B cell (primary cell): Measurements from ENCODE around the gene CLCN1. TPM values are rescaled to one million over a fixed set of nuclear protein-coding genes. Genes with fewer than 3 reads are reported as not detected.

Experiments
- ATAC-seq: fragments of 200-7000 bp; cut with Tn5 transposase; one replicate; pipeline ENCODE4 v1.10.0; 2021; ENCODE audit warnings: low read depth, mild to moderate bottlenecking, moderate number of reproducible peaks, moderate library complexity
- CTCF ChIA-PET: fragments of 350-600 bp; sonication (Branson Sonifier 250); formaldehyde crosslinking; loops from one replicate; lab custom pipeline; 2021; ENCODE audit warnings: antibody characterized with exemption, inconsistent platforms; lab: Charles Lee
- POLR2A ChIA-PET: fragments of 350-600 bp; sonication (Branson Sonifier 250); formaldehyde crosslinking; loops from one replicate; lab custom pipeline; 2021; ENCODE audit warnings: antibody characterized with exemption; lab: Charles Lee
- DNase-seq: peaks from one replicate; pipeline ENCODE4 v3.0.0; 2013
- H2AFZ ChIP-seq: 2 replicates; pipeline ENCODE4 v1.6.1; 2012; ENCODE audit warnings: mild to moderate bottlenecking, low read depth, low read length; ENCODE audit not compliant: insufficient read depth, poor library complexity, severe bottlenecking
- H3K27ac ChIP-seq, 2 donors: 1 replicate in 1 of 2; 2 replicates in 1 of 2; pipeline ENCODE4 v1.5.1; 2012 to 2013; ENCODE audit warnings: low read length in 2 of 2, mild to moderate bottlenecking in 2 of 2, moderate library complexity in 1 of 2
- H3K27me3 ChIP-seq, 4 experiments: fragments of 200-600 bp in 1 of 4; sonication (generic) in 1 of 4; replicated peaks in 1 of 4; 1 replicate in 2 of 4; 2 replicates in 2 of 4; pipeline versions ENCODE4 v1.6.1 to v1.7.0; 2013 to 2016; ENCODE audit warnings: low read length in 3 of 4, mild to moderate bottlenecking in 2 of 4, mixed read lengths in 1 of 4, moderate library complexity in 1 of 4; ENCODE audit not compliant: insufficient read depth in 4 of 4, control insufficient read depth in 3 of 4; ENCODE audit errors: control extremely low read depth in 1 of 4
- H3K36me3 ChIP-seq, 2 experiments: replicated peaks in 1 of 2; 1 replicate in 1 of 2; 2 replicates in 1 of 2; pipeline versions ENCODE4 v1.6.1 to v1.7.1; 2013; ENCODE audit warnings: low read length in 1 of 2; ENCODE audit not compliant: insufficient read depth in 2 of 2, control insufficient read depth in 1 of 2; ENCODE audit errors: control extremely low read depth in 1 of 2, extremely low read depth in 1 of 2
- H3K4me1 ChIP-seq, 2 donors: fragments of 200-600 bp in 1 of 2; sonication (generic) in 1 of 2; 1 replicate in 1 of 2; 2 replicates in 1 of 2; pipeline versions ENCODE4 v1.5.1 to v1.6.1; 2013 to 2017; ENCODE audit warnings: low read length in 2 of 2; ENCODE audit not compliant: control insufficient read depth in 2 of 2, insufficient read depth in 2 of 2
- H3K4me2 ChIP-seq: replicated peaks from 2 replicates; pipeline ENCODE3; 2012; ENCODE audit warnings: mild to moderate bottlenecking, low read depth, low read length; ENCODE audit not compliant: poor library complexity, severe bottlenecking
- H3K4me3 ChIP-seq, 5 experiments: fragments of 200-600 bp in 1 of 5; sonication (generic) in 1 of 5; 1 replicate in 3 of 5; 2 replicates in 2 of 5; pipeline versions ENCODE4 v1.5.1 to v1.7.0; 2011 to 2016; ENCODE audit warnings: low read length in 4 of 5, mild to moderate bottlenecking in 4 of 5, low read depth in 2 of 5, control low read depth in 1 of 5, moderate library complexity in 1 of 5; ENCODE audit not compliant: insufficient read depth in 1 of 5; ENCODE audit errors: control extremely low read depth in 1 of 5, extremely low read depth in 1 of 5
- H3K79me2 ChIP-seq: fragments of 200-600 bp; sonication (generic); one replicate; pipeline ENCODE4 v1.6.0; 2016; ENCODE audit warnings: low read length; ENCODE audit not compliant: control insufficient read depth, insufficient read depth
- H3K9ac ChIP-seq: fragments of 200-600 bp; sonication (generic); 2 replicates; pipeline ENCODE4 v1.6.1; 2017; ENCODE audit warnings: mild to moderate bottlenecking, low read length, moderate library complexity
- H3K9me3 ChIP-seq, 3 donors: one replicate each; pipeline versions ENCODE4 v1.6.1 to v1.7.1; 2013; ENCODE audit warnings: low read length in 2 of 3; ENCODE audit not compliant: control insufficient read depth in 2 of 3, insufficient read depth in 1 of 3; ENCODE audit errors: control extremely low read depth in 1 of 3
- H4K20me1 ChIP-seq: 2 replicates; pipeline ENCODE4 v1.6.0; 2012; ENCODE audit warnings: mild to moderate bottlenecking, low read length; ENCODE audit not compliant: insufficient read depth, control insufficient read depth, poor library complexity, severe bottlenecking
- H3K27ac Mint-ChIP-seq: one replicate; pipeline ENCODE4 v1.8.0; 2021; ENCODE audit warnings: mixed read lengths
- H3K27me3 Mint-ChIP-seq: one replicate; pipeline ENCODE4 v1.8.0; 2021; ENCODE audit warnings: mixed read lengths
- H3K4me1 Mint-ChIP-seq: one replicate; pipeline ENCODE4 v1.8.0; 2021; ENCODE audit warnings: mixed read lengths
- H3K4me3 Mint-ChIP-seq: one replicate; pipeline ENCODE4 v1.8.0; 2021; ENCODE audit warnings: mixed read lengths
- H3K9me3 Mint-ChIP-seq: one replicate; pipeline ENCODE4 v1.8.0; 2022; ENCODE audit warnings: mixed read lengths; ENCODE audit not compliant: insufficient read depth
- CTCF ChIP-seq: fragments of 200-600 bp; IDR thresholded peaks from one replicate; pipeline ENCODE4 v1.8.0; 2022; ENCODE audit warnings: antibody characterized with exemption, mild to moderate bottlenecking
- EZH2 ChIP-seq: IDR thresholded peaks from 2 replicates; pipeline ENCODE4 v1.6.1; 2012; ENCODE audit warnings: borderline replicate concordance, low read depth, mild to moderate bottlenecking, moderate library complexity, low read length; ENCODE audit not compliant: insufficient read depth, poor library complexity, severe bottlenecking
- WGBS: methylation state at CpG from one replicate; pipeline ENCODE4 v1.1.5; 2013; ENCODE audit warnings: missing lambda C conversion rate; ENCODE audit not compliant: insufficient coverage; 5-methylcytosine and 5-hydroxymethylcytosine counted together
- intact Hi-C: fragments of 100-400 bp; cut with micrococcal nuclease; formaldehyde crosslinking; loops from one replicate; pipeline ENCODE4 v1.10.0; 2022
- polyA plus RNA-seq: library from polyadenylated mRNA; depleted of rRNA; stranded (reverse); fragments of >200 nt; gene quantifications from 2 replicates; pipeline ENCODE4 v1.2.3, GENCODE V29; 2012
- total RNA-seq, 2 donors: library from RNA; stranded (reverse); fragments of 120-200 nt in 1 of 2; gene quantifications; 1 replicate in 1 of 2; 2 replicates in 1 of 2; pipeline versions ENCODE4 v1.2.3 to v1.2.4, GENCODE V29; 2013 to 2022

CLCN1 gene
- total and polyA plus RNA-seq, 2 donors (not counting 1 experiment from before 2014, with no cell fraction given): not detected

DNA sequence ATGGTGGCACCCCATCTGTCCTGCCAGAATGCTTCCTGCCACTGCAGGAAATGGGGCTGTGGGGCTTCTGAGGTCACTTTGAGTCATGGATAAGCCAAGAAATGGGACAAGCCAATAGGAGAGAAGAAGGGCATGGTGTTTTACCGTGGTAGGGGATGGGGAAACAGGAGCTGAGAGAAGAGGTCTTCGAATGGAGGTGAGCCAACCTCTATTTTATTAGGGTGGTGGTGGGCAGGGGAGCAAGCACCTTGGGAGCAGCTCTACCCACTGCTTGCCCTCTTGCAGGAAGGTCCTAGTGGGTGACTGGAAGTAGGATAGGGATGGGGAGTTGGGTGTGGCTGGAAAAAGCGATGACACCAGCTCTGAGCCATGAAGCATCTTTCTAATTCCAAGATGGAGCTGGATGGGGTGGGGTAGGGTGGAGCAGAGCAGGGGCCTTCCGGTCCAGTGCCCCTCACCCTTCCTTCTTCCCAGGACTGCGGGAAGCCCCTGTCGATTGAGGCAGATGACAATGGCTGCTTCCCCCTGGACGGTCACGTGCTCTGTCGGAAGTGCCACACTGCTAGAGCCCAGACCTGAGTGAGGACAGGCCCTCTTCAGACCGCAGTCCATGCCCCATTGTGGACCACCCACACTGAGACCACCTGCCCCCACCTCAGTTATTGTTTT, 74.3 kb downstream of the CLCN1 start:
- DNase-seq (no peak), ATAC-seq (no peak)
- ChIA-PET CTCF (interaction anchor here (0.6 to 1.6 kb wide), 4 partner anchors 10 to 150 kb away, joined by 3 to 7 read pairs (median 4); no protein-coding TSS in a partner anchor), POLR2A (no interaction called here)
- no peaks in the 10 kb centered on the region for H4K20me1 ChIP-seq
- H3K4me1 Mint-ChIP-seq: no peaks in the 10 kb centered on the region
- TF ChIP-seq CTCF: no peak
- no peak for TF ChIP-seq EZH2
- no peak overlapping the region for H2AFZ ChIP-seq
- no peak overlapping the region for H3K27ac Mint-ChIP-seq
- no peaks in the 10 kb centered on the region for H3K27me3 ChIP-seq
- H3K9me3 Mint-ChIP-seq: no peaks in the 10 kb centered on the region
- no peaks in the 10 kb centered on the region for H3K9me3 ChIP-seq
- H3K4me1 ChIP-seq: peaks cover 9 to 15% of the 10 kb centered on the region in 2 donors
- no peaks in the 10 kb centered on the region for H3K27me3 Mint-ChIP-seq
- H3K27ac ChIP-seq: no peak overlapping the region
- WGBS: 94% methylated on average over 10 of the region's 10 CpGs
- H3K4me2 ChIP-seq: no peak overlapping the region
- peaks cover 0 to 17% of the 10 kb centered on the region in 2 experiments for H3K36me3 ChIP-seq
- no peak overlapping the region for H3K4me3 Mint-ChIP-seq
- H3K79me2 ChIP-seq: no peaks in the 10 kb centered on the region
- no peak overlapping the region for H3K9ac ChIP-seq
- intact Hi-C loops: no loop called here
- H3K4me3 ChIP-seq: no peak overlapping the region

DNA sequence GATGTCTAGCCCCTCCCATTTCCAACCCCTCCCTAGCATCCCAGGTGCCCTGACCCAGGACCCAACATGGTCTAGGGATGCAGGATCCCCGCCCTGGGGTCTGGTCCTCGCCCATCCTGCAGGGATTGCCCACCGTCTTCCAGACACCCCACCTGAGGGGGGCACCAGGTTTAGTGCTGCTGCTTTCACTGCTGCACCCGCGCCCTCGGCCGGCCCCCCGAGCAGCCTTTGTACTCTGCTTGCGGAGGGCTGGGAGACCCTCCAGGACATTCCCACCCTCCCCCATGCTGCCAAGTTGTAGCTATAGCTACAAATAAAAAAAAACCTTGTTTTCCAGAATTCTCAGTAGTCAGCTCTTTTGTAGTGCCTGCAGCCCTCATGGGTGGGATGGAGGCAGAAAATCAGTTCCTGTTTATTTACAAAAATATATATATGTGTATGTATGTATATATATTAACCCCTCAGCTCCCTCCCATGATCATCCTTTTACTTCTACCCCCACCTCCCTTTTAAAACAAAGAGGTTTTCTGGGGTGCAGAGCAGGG, 74.9 kb downstream of the CLCN1 start:
- Mint-ChIP-seq H3K9me3 (no peaks in the 10 kb centered on the region), H3K4me1 (no peaks in the 10 kb centered on the region), H3K4me3 (no peak overlapping the region), H3K27ac (no peak overlapping the region), H3K27me3 (no peaks in the 10 kb centered on the region)
- WGBS: 98% methylated on average over 9 of the region's 9 CpGs
- H3K4me1 ChIP-seq: peaks cover 5 to 9% of the 10 kb centered on the region in 2 donors
- TF ChIP-seq CTCF: no peak
- no peak for TF ChIP-seq EZH2
- DNase-seq: no peak
- H3K4me3 ChIP-seq: no peak overlapping the region
- CTCF ChIA-PET: interaction anchor here (0.5 to 1.6 kb wide), 5 partner anchors 11 to 781 kb away, joined by 3 to 7 read pairs (median 3); no protein-coding TSS in a partner anchor
- H3K36me3 ChIP-seq: peaks cover 0 to 17% of the 10 kb centered on the region in 2 experiments
- no peak overlapping the region for H2AFZ ChIP-seq
- no peaks in the 10 kb centered on the region for H3K9me3 ChIP-seq
- no peak overlapping the region for H3K9ac ChIP-seq
- intact Hi-C loops: no loop called here
- POLR2A ChIA-PET: no interaction called here
- H4K20me1 ChIP-seq: no peaks in the 10 kb centered on the region
- H3K27me3 ChIP-seq: no peaks in the 10 kb centered on the region
- no peak for ATAC-seq
- H3K4me2 ChIP-seq: no peak overlapping the region
- no peak overlapping the region for H3K27ac ChIP-seq
- no peaks in the 10 kb centered on the region for H3K79me2 ChIP-seq
